Measurements from ENCODE around the gene ABCA12.

The ABCA12 gene

DNA sequence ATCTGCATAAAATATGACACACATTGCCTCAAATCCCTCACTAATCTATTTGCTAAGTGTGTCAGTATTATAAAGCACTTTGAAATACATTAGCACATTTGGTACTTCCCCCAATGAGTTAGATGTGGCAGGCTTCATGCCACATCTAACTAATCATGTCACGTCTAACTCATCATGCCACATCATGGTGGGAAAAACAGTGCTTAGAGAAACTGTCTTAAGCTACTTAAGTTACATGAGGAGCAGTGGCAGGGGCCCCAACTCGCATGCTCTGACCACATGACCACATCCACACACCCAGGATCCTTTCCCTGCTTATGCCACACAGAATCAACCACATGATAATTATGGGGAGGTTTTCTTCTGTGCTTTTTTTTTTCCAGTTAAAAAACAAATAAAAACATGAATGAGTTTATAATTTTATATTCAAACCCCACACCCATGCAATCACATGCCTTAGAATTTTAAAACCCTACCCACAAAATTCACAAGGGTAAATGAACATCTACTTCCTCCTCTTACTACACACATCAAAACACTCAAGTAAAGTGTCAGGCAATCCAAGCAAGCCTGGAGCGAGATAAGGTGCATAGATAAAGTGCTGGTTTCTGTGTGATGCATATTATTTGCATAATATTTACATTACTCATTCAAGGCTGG is 1.6 kb downstream of the ABCA12 start:
- no peak for DNase-seq

- no peak for DNase-seq
Observed at GRCh38 chr2:215120401-215120800, 18.0 kb downstream of the ABCA12 start.

DNA sequence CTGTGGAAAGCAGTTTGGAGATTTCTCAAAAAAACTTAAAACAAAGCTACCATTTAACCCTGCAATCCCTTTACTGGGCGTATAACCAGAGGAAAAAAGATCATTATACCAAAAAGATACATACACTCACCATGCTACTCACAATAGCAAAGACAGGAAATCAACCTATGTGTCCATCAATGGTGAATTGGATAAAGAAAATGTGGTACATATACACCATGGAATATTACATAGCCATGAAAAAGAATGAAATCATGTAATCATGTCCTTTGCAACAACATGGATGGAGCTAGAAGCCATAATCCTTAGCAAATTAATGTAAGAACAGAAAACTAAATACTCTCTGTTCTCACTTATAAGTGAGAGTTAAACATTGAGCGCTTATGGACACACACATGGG is 18.6 kb downstream of the ABCA12 start:
- DNase-seq: no peak

GRCh38 chr2:215110918-215111317 is 27.5 kb downstream of the ABCA12 start:
- no peak for DNase-seq

GRCh38 chr2:215107216-215108056 is 31.0 kb downstream of the ABCA12 start:
- DNase-seq: no peak

DNA sequence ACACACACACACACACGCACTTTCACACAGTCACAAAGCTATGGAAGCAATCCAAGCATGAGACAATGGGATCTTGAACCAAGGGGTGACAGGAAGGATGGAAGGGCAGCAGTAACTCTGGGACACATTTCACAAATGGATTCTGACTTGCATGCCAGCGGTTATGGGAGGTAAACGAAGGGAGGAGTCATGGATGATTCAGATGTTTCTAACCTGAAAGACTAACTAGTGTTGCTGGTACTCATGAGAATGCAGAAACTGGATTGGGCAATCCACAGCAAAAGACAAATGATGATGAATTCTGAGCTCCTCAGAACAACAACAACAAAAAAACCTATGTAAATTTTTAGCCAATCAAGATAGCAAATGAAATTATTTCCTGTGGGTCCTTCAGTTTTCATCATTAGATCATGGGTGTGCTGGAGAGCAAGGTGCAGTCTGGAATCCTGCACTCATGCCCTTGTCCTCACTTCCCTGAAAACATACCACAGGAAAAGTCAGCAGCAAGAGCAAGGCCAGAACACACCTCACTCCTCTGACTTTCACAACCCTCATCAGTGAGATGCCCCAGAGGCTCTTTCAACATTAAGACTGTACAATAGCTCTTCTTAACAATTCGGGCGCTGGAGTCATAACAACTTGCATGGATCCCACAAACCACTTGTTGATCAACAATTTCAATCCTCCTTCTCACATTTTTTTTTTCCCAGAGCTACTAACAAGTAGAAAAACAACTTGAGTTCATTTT is 32.6 kb downstream of the ABCA12 start:
- no peak for DNase-seq

GRCh38 chr2:215104226-215104625 is 34.2 kb downstream of the ABCA12 start:
- no peak for DNase-seq

- no peak for DNase-seq
Observed at GRCh38 chr2:215098875-215099274, 39.6 kb downstream of the ABCA12 start.

DNA sequence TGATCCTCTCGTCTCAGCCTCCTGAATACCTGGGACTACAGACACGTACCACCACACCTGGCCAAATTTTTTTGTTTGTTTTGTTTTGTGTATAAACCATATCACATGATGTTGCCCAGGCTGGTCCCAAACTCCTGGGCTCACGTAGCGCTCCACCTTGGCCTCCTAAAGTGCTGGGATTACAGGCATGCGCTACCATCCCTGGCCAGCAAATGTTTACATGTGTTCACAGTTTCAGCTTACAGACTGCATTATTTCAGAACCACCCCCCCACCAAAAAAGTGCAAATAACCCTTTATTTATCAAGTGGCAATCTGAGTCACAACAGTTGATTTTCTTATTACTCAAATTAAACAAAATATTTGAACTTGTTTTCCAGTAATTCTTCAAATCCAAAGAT is 54.3 kb downstream of the ABCA12 start:
- DNase-seq: no peak

GRCh38 chr2:215083146-215083545 is 55.3 kb downstream of the ABCA12 start:
- no peak for DNase-seq

- no peak for DNase-seq
Observed at GRCh38 chr2:215082446-215082845, 56.0 kb downstream of the ABCA12 start.

- DNase-seq: no peak
Observed at GRCh38 chr2:215080545-215080944, 57.9 kb downstream of the ABCA12 start.

DNA sequence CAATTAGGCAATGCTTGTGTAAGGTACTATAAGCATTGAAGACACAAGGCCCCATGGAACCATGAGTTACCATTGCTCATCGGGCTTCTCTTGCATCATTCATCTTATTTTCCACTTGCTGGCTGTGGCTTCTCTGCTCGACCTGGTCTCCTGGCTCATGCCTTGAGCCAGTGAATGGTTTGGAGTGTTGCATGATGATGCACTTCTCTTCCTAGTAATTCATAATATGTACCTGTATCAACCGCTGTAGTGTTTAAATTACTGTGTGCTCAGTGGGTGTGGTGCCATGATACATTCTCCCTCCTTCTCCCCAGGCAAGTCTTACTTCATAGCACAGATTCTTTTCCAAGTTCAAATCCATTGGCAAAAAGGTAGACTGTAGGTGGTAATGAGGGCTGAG is 66.8 kb downstream of the ABCA12 start:
- DNase-seq: no peak

DNA sequence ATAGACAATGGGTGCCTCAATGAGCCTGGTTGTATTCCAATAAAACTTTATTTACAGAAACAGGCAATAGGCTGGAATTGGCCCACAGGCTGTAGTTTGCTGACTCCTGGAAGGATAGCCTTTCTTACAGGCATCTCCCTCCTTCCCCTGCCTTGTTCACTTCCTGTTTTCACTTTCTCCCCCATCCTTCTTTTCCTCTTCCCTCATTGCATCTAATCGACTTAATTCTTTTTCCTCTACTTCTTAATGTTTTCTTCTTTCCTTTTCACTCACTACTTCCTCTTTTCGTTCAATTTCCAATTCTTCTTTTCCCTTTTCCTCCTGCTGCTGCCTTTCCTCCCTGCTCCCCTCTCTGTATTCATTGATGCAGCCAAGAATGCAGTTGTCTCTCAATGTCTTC is 70.0 kb downstream of the ABCA12 start:
- no peak for DNase-seq

DNA sequence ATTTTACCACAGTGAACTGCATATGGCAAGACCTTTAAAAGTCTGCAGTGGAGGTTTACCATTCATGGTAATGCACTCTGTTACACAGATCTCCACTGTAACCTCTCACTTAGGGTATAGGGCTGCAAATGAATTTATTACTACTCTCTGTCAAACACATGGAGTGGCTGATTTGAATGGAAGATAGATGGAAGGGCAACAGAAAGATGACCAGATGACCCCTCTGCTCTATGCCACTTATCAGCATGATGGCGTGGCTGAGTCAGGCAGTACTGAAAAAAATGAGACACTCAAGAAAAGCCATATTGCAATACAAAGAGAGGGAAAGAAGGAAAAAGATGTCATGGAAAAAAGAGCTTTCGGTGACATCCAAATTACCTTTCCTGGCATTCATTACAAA is 72.3 kb downstream of the ABCA12 start:
- DNase-seq: no peak

DNA sequence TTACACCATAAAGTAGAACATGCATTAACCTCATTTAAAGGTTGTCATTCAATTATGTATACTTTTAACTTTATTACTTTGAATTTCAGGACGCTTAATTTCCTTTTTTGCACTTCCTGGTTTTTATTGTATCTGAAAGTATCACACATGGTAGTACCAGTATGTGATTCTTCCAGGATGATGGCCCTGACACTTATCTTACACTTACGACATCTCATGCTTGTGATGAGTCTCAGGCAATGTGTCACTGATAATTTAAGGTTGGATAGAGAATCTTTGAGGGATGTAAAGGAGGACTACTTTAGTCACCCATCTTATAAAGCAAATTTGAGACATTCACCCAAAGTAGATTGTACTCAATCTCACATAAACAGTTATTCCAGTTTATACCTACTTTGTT is 74.9 kb downstream of the ABCA12 start:
- no peak for DNase-seq

- DNase-seq: no peak
Observed at GRCh38 chr2:215060861-215061536, 77.4 kb downstream of the ABCA12 start.

- DNase-seq: no peak
Observed at GRCh38 chr2:215059724-215060123, 78.7 kb downstream of the ABCA12 start.

DNA sequence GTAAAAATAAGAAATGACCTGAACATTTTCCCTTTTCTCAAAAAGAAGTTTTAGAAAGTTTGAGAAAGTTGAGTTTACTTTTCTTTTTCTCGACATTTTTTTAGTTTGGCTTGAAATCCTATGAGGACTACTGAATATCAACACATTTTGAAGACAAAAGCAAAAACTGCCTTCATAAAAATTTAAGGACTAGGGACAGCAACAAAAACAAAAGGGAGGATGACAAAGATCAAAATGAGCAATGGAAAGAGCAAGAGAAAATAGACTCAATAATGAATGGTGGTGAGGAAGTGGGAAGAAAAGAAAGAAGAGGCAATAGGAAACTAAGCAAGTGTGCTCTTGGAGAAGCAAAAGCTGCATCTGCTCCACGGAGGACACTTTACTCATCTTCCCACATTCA is 82.5 kb downstream of the ABCA12 start:
- no peak for DNase-seq

GRCh38 chr2:215052810-215053209 is 85.6 kb downstream of the ABCA12 start:
- DNase-seq: no peak

GRCh38 chr2:215052404-215052803 is 86.0 kb downstream of the ABCA12 start:
- DNase-seq: no peak

DNA sequence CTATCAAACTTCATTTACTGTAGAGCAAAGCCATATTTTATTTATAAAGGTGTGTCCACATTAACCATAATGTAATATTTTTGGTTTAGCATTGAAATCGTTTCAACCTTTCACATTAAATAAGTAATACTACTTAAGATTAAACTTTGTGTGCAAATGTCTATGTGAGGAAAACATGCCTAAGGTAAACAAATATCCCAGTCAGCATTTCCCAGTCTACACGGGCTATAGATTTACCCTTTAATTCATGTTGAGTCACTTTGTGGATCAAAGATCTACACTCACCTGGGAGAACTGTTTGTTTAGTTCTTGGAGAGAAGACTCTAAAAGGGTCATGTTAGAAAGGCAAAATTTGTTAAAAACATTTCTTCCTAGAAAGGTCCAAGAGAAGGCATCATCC is 89.1 kb downstream of the ABCA12 start:
- DNase-seq: no peak

- DNase-seq: no peak
Observed at GRCh38 chr2:215038421-215038820, 100.0 kb downstream of the ABCA12 start.
